HG02970 (cell line): ENCODE measurements around the gene SLC19A1.

Experiments
- ATAC-seq: cut with Tn5 transposase; IDR thresholded peaks from one replicate; pipeline ENCODE4 v1.9.1; 2021; ENCODE audit warnings: mild to moderate bottlenecking, moderate library complexity, moderate number of reproducible peaks; ENCODE audit not compliant: unreplicated experiment, low FRiP score

The SLC19A1 gene

GRCh38 chr21:45473496-45474322, 68.5 kb downstream of the SLC19A1 start:
- ATAC-seq = no peak

GRCh38 chr21:45472445-45473365, 69.5 kb downstream of the SLC19A1 start:
- no peak for ATAC-seq

- ATAC-seq = no peak
These were observed 70.6 kb downstream of the SLC19A1 start for GRCh38 chr21:45471525-45472221.

- ATAC-seq = no peak
These were observed 71.3 kb downstream of the SLC19A1 start for GRCh38 chr21:45470773-45471524.

GRCh38 chr21:45470087-45470515, 72.1 kb downstream of the SLC19A1 start:
- no peak for ATAC-seq

- no peak for ATAC-seq
These were observed 72.8 kb downstream of the SLC19A1 start for GRCh38 chr21:45469273-45470086.

GRCh38 chr21:45468971-45469272, 73.3 kb downstream of the SLC19A1 start:
- no peak for ATAC-seq

GRCh38 chr21:45468051-45468970, 73.9 kb downstream of the SLC19A1 start:
- ATAC-seq = no peak

- no peak for ATAC-seq
These were observed 74.9 kb downstream of the SLC19A1 start for GRCh38 chr21:45467221-45467779.

GRCh38 chr21:45466330-45467220, 75.7 kb downstream of the SLC19A1 start:
- no peak for ATAC-seq

- no peak for ATAC-seq
These were observed 76.5 kb downstream of the SLC19A1 start for GRCh38 chr21:45465611-45466329.

GRCh38 chr21:45465105-45465504, 77.1 kb downstream of the SLC19A1 start:
- ATAC-seq = no peak

GRCh38 chr21:45464309-45464708, 77.9 kb downstream of the SLC19A1 start:
- ATAC-seq = no peak

- no peak for ATAC-seq
These were observed 78.4 kb downstream of the SLC19A1 start for GRCh38 chr21:45463871-45464270.

GRCh38 chr21:45461806-45462341, 80.4 kb downstream of the SLC19A1 start:
- ATAC-seq = no peak

GRCh38 chr21:45461369-45461750, 80.9 kb downstream of the SLC19A1 start:
- ATAC-seq = no peak
